ENCODE results near the gene KRTAP1-4. TPM values are rescaled to one million over a fixed set of nuclear protein-coding genes. Genes with fewer than 3 reads are reported as not detected.
"Not testable (repeated sequence)": the region's sequence is repeated elsewhere in the genome, so short reads cannot be mapped to it uniquely, and the experiment has no call there.

The KRTAP1-4 gene
- total RNA-seq, 1 donor: not detected

DNA sequence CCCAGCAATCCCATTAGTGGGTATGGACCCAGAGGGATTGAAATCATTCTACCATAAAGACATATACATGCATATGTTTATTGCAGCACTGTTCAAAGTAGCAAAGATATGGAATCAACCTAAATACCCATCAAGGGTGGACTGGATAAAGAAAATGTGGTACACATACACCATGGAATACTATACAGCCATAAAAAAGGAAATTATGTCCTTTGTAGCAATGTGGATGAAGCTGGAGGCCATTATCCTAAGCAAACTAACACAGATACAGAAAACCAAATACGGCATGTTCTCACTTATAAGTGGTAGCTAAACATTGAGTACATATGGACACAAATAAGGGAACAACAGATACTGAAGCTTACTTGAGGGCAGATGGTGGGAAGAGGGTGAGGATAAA lies 27.6 kb upstream of the KRTAP1-4 start:
- H3K9me3 ChIP-seq (ENCODE audit: low read depth, low read length): no peaks in the 10 kb centered on the region
- H3K4me3 ChIP-seq (ENCODE audit: low read length): no peak overlapping the region
- peaks cover 26% of the 10 kb centered on the region for H3K27me3 ChIP-seq (ENCODE audit: insufficient read depth, low read length)
- H3K4me1 ChIP-seq (ENCODE audit: insufficient read depth, low read length): no peaks in the 10 kb centered on the region

DNA sequence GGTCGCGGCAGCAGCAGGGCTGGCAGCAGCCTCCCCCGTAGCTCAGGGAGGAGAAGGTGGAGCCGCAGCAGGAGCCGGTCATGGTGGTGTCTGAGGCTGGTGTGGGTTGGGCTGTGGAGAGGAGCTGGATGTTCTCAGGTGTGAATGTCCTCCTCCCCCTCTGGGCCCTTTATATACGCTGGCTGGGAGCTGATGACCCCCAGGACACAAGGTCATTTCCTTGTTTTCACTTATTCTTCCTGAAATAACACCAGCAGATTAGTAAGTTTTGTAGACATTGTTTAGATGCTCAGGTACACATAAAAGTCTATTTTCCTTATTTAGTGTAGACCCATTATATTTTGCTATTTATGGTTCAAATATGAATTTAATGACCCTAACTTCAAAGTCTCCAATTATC lies 25.1 kb upstream of the KRTAP1-4 start, which contains the start of gene KRTAP2-2:
Gene KRTAP2-2, minus strand, starts transcription at position 101 of the 400 bp plus-strand sequence. Its CDS starts 19 bp downstream, at position 82.
- H3K4me1 ChIP-seq (ENCODE audit: insufficient read depth, low read length); H3K27me3 ChIP-seq (ENCODE audit: insufficient read depth, low read length); H3K9me3 ChIP-seq (ENCODE audit: low read depth, low read length); H3K4me3 ChIP-seq (ENCODE audit: low read length): not testable (repeated sequence)

DNA sequence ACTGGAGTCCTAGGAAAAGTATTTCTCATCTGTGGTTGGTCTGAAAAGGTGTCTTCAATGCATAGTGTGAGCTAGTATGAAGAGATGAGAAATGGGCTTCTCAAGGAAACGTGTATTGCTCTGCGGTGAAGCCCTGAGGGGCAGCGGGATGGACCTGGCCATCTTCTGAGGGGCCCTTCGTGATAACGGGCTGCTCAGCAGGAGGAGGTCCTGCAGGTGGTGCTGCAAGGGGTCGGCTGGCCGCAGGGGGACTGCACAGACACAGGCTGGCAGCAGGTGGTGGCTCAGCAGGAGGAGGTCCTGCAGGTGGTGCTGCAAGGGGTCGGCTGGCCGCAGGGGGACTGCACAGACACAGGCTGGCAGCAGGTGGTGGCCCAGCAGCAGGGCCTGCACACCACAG lies 24.6 kb upstream of the KRTAP1-4 start:
- not testable (repeated sequence) for H3K4me3 ChIP-seq (ENCODE audit: low read length); H3K4me1 ChIP-seq (ENCODE audit: insufficient read depth, low read length); H3K27me3 ChIP-seq (ENCODE audit: insufficient read depth, low read length); H3K9me3 ChIP-seq (ENCODE audit: low read depth, low read length)

DNA sequence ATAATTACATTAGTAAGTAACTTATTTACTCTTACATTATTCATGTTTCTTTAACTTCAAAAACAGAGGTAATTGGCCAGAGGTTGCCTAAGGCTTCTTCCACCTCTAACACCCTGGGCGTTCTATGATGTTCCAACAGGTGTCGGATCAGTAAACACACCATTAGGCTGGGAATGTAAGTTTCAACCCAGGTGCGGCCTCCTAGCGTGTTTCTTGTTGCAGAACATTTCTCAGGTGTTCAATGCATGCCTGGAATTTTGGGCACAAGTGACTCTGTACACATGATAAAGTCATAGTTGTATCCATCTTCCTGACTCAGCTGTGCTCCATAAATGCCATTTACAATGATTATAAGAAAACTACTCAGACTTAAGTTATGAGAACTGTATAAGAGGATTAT lies 24.0 kb upstream of the KRTAP1-4 start:
- Histone ChIP-seq H3K27me3 (ENCODE audit: insufficient read depth, low read length) (peaks cover 8% of the 10 kb centered on the region), H3K4me1 (ENCODE audit: insufficient read depth, low read length) (no peaks in the 10 kb centered on the region), H3K9me3 (ENCODE audit: low read depth, low read length) (no peaks in the 10 kb centered on the region), H3K4me3 (ENCODE audit: low read length) (no peak overlapping the region)

DNA sequence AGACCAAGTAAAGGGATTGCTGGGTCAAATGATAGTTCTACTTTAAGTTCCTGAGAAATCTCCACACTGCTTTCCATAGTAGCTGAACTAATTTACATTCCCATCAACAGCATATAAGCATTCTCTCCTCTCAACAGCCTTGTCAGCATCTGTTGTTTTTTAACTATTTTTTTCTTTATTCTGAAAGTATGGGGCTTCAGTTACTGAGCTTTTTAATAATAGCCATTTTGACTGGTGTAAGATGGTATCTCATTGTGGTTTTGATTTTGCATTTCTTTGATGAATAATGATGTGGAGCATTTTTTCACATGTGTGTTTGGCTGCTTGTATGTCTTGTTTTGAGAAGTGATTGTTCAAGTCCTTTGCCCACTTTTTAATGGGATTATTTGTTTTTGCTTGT lies 22.6 kb upstream of the KRTAP1-4 start:
- no peak overlapping the region for H3K4me3 ChIP-seq (ENCODE audit: low read length)
- no peaks in the 10 kb centered on the region for H3K4me1 ChIP-seq (ENCODE audit: insufficient read depth, low read length)
- H3K27me3 ChIP-seq (ENCODE audit: insufficient read depth, low read length): no peaks in the 10 kb centered on the region
- H3K9me3 ChIP-seq (ENCODE audit: low read depth, low read length): no peaks in the 10 kb centered on the region

DNA sequence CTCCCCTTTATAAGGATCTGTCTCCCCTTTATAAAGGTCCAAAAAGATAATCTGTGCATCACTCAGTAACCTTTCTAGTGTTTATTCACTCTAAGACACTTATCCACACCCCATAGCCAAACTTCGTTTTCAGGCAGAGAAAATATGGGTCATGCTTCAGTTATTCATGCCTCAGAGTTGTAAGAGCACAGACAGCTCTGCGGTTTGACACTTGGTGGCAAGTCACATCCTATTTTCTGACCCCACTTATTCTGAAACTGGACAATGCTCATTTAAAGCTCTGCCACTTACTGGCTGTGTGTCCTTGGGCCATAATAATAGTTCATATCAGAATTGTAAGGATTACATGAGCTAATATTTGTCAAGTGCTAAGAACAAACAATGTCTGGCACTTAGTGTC lies 19.1 kb upstream of the KRTAP1-4 start:
- no peaks in the 10 kb centered on the region for H3K27me3 ChIP-seq (ENCODE audit: insufficient read depth, low read length)
- no peaks in the 10 kb centered on the region for H3K9me3 ChIP-seq (ENCODE audit: low read depth, low read length)
- H3K4me3 ChIP-seq (ENCODE audit: low read length): no peak overlapping the region
- H3K4me1 ChIP-seq (ENCODE audit: insufficient read depth, low read length): no peaks in the 10 kb centered on the region

DNA sequence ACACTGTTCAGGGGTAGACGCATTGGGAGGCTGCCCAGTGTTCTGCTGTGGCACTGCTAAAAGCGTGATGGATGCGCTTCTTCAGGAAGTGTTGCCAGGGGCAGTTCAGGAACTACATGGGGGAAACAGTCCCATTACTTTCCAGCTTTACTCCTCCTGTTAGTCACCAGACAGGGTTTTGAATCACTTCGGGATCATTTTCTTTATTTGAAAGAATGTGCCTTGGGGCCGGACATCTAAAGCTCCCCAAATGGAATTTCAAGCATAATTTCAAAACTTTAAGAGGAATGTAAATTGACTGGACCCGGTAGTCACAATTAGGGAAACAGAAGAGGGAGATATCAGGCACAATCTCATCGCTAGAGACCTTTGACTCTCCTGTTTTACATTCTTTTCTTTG lies 18.4 kb upstream of the KRTAP1-4 start:
- H3K4me1 ChIP-seq (ENCODE audit: insufficient read depth, low read length): no peaks in the 10 kb centered on the region
- H3K4me3 ChIP-seq (ENCODE audit: low read length): no peak overlapping the region

DNA sequence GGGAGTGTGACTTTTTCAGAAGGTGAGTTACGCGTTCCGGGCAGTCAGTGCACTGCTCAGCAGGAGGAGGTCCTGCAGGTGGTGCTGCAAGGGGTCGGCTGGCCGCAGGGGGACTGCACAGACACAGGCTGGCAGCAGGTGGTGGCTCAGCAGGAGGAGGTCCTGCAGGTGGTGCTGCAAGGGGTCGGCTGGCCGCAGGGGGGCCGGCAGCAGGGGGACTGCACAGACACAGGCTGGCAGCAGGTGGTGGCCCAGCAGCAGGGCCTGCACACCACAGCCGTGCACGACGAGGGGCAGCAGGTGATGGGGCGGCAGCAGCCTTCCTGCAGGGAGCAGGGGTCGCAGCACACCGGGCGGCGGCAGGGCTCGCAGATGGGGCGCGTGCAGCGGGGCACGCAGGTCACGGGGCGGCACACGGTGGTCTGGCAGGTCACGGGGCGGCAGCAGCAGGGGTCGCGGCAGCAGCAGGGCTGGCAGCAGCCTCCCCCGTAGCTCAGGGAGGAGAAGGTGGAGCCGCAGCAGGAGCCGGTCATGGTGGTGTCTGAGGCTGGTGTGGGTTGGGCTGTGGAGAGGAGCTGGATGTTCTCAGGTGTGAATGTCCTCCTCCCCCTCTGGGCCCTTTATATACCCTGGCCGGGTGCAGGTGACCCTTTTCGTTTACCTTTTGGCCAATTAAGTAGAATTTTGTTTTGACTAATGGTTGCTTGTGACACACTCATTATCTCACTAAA lies 16.9 kb upstream of the KRTAP1-4 start, which contains the start of gene KRTAP2-1:
Gene KRTAP2-1, minus strand, starts transcription at position 582 of the 731 bp plus-strand sequence. Its CDS starts 49 bp downstream, at position 533.
- not testable (repeated sequence) for H3K4me1 ChIP-seq (ENCODE audit: insufficient read depth, low read length); H3K9me3 ChIP-seq (ENCODE audit: low read depth, low read length); H3K4me3 ChIP-seq (ENCODE audit: low read length)
- peaks cover 10% of the 10 kb centered on the region for H3K27me3 ChIP-seq (ENCODE audit: insufficient read depth, low read length)

More for the DNA sequence above, 18.4 kb upstream of the KRTAP1-4 start:
- H3K27me3 ChIP-seq (ENCODE audit: insufficient read depth, low read length): peaks cover 5% of the 10 kb centered on the region
- H3K9me3 ChIP-seq (ENCODE audit: low read depth, low read length): no peaks in the 10 kb centered on the region

DNA sequence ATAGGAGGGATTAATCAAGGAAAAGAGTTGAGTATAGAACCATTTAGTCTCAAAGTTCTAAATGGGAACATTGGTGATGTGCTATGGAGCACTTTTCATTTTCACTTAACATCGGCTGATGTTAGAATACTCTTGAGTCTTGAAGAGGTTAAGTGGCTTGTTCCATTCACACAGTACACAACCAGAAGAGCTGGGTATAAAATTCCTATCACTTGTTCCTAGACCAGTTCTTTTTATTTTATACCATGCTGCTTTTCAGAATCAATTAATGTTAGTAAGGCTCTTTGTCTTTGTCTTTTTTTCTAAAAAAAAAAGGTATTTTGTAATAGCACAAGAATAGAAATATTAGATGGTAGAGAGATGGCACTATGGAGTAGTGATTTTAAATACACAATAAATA lies 13.0 kb upstream of the KRTAP1-4 start:
- H3K9me3 ChIP-seq (ENCODE audit: low read depth, low read length): peaks cover 6% of the 10 kb centered on the region
- peaks cover 10% of the 10 kb centered on the region for H3K27me3 ChIP-seq (ENCODE audit: insufficient read depth, low read length)
- H3K4me1 ChIP-seq (ENCODE audit: insufficient read depth, low read length): no peaks in the 10 kb centered on the region
- no peak overlapping the region for H3K4me3 ChIP-seq (ENCODE audit: low read length)

DNA sequence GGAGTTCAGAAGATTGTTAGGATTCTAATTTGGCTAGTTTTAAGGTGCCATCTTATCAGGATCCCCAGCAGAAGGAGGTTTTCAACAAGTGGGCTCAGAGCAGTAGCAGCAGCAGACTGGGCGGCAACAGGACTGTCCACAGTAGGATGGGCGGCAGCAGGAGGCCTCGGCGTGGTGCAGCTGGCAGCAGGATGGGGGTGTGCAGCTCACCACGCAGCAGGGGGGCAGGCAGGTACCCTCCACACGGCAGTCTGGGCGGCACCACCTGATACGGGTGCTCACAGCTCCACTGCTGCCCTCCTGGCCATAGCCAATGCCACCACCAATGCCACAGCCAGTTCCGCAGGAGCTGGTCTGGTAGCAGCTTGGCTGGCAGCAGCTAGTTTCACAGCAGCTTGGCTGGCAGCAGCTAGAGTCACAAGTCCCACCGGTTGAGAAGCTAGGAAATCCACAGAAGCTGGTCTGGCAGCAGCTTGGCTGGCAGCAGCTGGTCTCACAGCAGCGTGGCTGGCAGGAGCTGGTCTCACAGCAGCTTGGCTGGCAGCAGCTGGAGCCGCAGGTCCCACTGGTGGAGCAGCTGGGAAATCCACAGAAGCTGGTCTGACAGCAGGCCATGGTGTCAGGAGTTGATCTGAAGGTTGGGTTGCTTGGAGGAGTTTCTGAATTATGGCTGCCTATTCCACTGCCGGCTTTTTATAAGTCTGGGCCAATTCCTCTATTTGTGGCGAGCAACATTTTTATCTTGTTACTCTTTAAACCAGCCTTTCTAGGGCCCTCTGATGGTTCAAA lies 11.0 kb upstream of the KRTAP1-4 start, which contains the start of gene KRTAP1-1:
Gene KRTAP1-1, minus strand, starts transcription at position 668 of the 789 bp plus-strand sequence. Its CDS starts 53 bp downstream, at position 615.
- H3K4me1 ChIP-seq (ENCODE audit: insufficient read depth, low read length); H3K9me3 ChIP-seq (ENCODE audit: low read depth, low read length); H3K4me3 ChIP-seq (ENCODE audit: low read length): not testable (repeated sequence)
- peaks cover 10% of the 10 kb centered on the region for H3K27me3 ChIP-seq (ENCODE audit: insufficient read depth, low read length)

DNA sequence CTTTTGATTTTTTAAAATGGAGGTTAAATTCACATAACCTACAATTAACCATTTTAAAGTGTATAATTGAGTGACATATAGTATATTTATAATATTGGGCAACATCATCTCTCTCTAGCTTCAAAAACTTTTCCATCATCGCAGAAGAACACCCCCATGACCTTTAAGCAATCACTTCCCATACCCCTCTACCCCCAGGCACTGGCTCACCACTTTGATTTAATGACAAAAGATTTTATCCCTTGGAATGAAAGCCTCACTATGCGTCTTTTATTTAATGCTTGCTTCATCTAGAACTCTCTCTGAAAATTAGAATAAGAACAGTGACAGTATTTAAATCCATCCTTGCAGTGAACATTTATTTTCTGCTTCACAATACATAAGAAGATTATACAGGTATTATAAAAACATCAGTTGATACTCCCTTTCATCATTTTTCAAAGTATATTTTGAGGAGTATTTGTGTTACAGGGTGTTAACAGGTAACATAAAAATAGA lies 7.9 kb upstream of the KRTAP1-4 start:
- H3K27me3 ChIP-seq (ENCODE audit: insufficient read depth, low read length): peaks cover 5% of the 10 kb centered on the region

DNA sequence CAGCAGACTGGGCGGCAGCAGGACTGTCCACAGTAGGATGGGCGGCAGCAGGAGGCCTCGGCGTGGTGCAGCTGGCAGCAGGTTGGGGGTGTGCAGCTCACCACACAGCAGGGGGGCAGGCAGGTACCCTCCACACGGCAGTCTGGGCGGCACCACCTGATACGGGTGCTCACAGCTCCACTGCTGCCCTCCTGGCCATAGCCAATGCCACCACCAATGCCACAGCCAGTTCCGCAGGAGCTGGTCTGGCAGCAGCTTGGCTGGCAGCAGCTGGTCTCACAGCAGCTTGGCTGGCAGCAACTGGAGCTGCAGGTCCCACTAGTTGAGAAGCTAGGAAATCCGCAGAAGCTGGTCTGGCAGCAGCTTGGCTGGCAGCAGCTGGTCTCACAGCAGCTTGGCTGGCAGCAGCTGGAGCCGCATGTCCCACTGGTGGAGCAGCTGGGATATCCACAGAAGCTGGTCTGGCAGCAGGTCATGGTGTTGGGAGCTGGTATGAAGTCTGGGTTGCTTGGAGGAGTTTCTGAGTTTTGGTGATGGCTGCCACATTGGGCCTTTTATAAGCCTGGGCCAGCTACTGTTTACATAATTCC lies 4.4 kb upstream of the KRTAP1-4 start, which contains the start of gene KRTAP1-3:
Gene KRTAP1-3, minus strand, starts transcription at position 529 of the 590 bp plus-strand sequence. Its CDS starts 53 bp downstream, at position 476.
- H3K27me3 ChIP-seq (ENCODE audit: insufficient read depth, low read length); H3K4me1 ChIP-seq (ENCODE audit: insufficient read depth, low read length); H3K9me3 ChIP-seq (ENCODE audit: low read depth, low read length); H3K4me3 ChIP-seq (ENCODE audit: low read length): not testable (repeated sequence)

More for the DNA sequence above, 7.9 kb upstream of the KRTAP1-4 start:
- no peak overlapping the region for H3K4me3 ChIP-seq (ENCODE audit: low read length)
- no peaks in the 10 kb centered on the region for H3K4me1 ChIP-seq (ENCODE audit: insufficient read depth, low read length)
- H3K9me3 ChIP-seq (ENCODE audit: low read depth, low read length): peaks cover 5% of the 10 kb centered on the region

DNA sequence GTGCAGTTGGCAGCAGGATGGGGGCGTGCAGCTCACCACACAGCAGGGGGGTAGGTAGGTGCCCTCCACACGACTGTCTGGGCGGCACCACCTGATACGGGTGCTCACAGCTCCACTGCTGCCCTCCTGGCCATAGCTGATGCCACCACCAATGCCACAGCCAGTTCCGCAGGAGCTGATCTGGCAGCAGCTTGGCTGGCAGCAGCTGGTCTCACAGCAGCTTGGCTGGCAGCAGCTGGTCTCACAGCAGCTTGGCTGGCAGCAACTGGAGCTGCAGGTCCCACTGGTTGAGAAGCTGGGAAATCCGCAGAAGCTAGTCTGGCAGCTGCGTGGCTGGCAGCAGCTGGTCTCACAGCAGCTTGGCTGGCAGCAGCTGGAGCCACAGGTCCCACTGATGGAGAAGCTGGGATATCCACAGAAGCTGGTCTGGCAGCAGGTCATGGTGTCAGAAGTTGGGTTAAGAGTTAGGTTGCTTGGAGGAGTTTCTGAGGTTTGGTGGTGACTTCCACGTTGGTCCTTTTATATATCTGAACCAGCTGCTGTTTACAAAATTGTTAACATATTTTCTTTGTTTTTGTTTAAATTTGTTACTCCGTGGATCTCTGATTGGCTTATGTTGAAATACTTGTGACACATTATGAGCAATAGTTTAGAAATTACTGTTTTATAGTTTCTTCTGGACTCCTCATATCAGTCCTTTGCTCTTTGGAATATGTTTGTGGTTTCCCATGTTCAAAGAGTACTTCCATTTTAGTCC lies 3.1 kb downstream of the KRTAP1-4 start, which contains the start of gene KRTAP1-5:
Gene KRTAP1-5, minus strand, starts transcription at position 494 of the 757 bp plus-strand sequence. Its CDS starts 53 bp downstream, at position 441.
- Histone ChIP-seq H3K4me1 (ENCODE audit: insufficient read depth, low read length) (no peaks in the 10 kb centered on the region), H3K9me3 (ENCODE audit: low read depth, low read length) (no peaks in the 10 kb centered on the region), H3K4me3 (ENCODE audit: low read length) (no peak within 1 kb of the TSS), H3K27me3 (ENCODE audit: insufficient read depth, low read length) (peaks cover 4% of the 10 kb centered on the region)

DNA sequence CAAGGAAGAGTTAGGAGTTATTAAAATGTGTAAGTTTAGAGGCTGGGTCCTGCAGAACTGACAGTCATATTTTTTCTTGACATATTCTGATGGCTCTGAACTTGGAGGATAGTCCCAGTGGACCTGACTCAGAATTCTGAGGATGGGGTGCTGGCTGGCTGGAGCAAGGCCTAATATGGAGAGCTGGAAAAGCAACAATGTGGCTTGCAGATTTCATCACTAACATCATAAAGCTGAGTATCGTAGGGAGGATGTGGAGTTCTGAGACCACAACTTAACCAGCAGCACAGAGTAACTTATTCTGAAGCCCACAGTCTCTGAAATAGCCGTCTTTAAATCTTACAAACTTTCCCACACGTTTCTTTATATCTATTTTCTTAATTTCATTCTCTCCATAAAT lies 5.3 kb downstream of the KRTAP1-4 start:
- Histone ChIP-seq H3K4me3 (ENCODE audit: low read length) (no peak overlapping the region), H3K27me3 (ENCODE audit: insufficient read depth, low read length) (peaks cover 4% of the 10 kb centered on the region), H3K4me1 (ENCODE audit: insufficient read depth, low read length) (no peaks in the 10 kb centered on the region), H3K9me3 (ENCODE audit: low read depth, low read length) (no peaks in the 10 kb centered on the region)

All from mononuclear cell (primary cell).